Activated CD8-positive, alpha-beta T cell treated with anti-CD3 and anti-CD28 coated beads, Interleukin-2, amount 10 ng/mL, durations not matched to agents 7 days and 5 days (primary cell): ENCODE results near the gene GPRC5B. TPM values are rescaled to one million over a fixed set of nuclear protein-coding genes. Genes with fewer than 3 reads are reported as not detected.

ENCODE experiments used
- ATAC-seq: fragments of 150-1000 bp; cut with Tn5 transposase; one replicate; pipeline ENCODE4 v1.10.0; 2021; ENCODE audit warnings: moderate library complexity
- CTCF ChIA-PET: fragments of 350-600 bp; sonication (Branson Sonifier 250); formaldehyde crosslinking; loops from one replicate; lab custom pipeline; 2021; ENCODE audit warnings: antibody characterized with exemption; lab: Charles Lee
- POLR2A ChIA-PET: fragments of 350-600 bp; sonication (Branson Sonifier 250); formaldehyde crosslinking; loops from one replicate; lab custom pipeline; 2021; ENCODE audit warnings: antibody characterized with exemption; lab: Charles Lee
- DNase-seq: peaks from one replicate; pipeline ENCODE4 v3.0.0-alpha.2; 2020
- H3K27ac Mint-ChIP-seq: one replicate; pipeline ENCODE4 v1.8.0; 2021; ENCODE audit warnings: mild to moderate bottlenecking, mixed read lengths
- H3K27me3 Mint-ChIP-seq: one replicate; pipeline ENCODE4 v1.8.0; 2021; ENCODE audit warnings: low read depth, mixed read lengths
- H3K36me3 Mint-ChIP-seq: one replicate; pipeline ENCODE4 v1.8.0; 2021; ENCODE audit warnings: low read depth, mixed read lengths
- H3K4me1 Mint-ChIP-seq: one replicate; pipeline ENCODE4 v1.8.0; 2021; ENCODE audit warnings: low read depth, mixed read lengths
- H3K4me3 Mint-ChIP-seq: one replicate; pipeline ENCODE4 v1.8.0; 2021; ENCODE audit warnings: mild to moderate bottlenecking, mixed read lengths
- H3K9me3 Mint-ChIP-seq: one replicate; pipeline ENCODE4 v1.8.0; 2022; ENCODE audit warnings: mixed read lengths; ENCODE audit not compliant: insufficient read depth
- total RNA-seq, 2 experiments: library from RNA; stranded (reverse); gene quantifications; one replicate each; pipeline ENCODE4 v1.2.3, GENCODE V29; 2021

GPRC5B gene
- total RNA-seq, 2 experiments from 2014 or later = not detected

GRCh38 chr16:19861811-19862327 lies 22.8 kb downstream of the GPRC5B start:
- Mint-ChIP-seq H3K27ac (no peak overlapping the region), H3K9me3 (no peaks in the 10 kb centered on the region), H3K4me1 (no peaks in the 10 kb centered on the region), H3K36me3 (no peaks in the 10 kb centered on the region), H3K4me3 (no peak overlapping the region), H3K27me3 (no peaks in the 10 kb centered on the region)
- DNase-seq = no peak
- ATAC-seq = no peak
- CTCF ChIA-PET = no interaction called here
- POLR2A ChIA-PET = interaction anchor here (0.8 kb wide), 1 partner anchor 157 kb away, joined by 3 read pairs; no protein-coding TSS in a partner anchor

GRCh38 chr16:19861133-19861532 lies 23.5 kb downstream of the GPRC5B start:
- CTCF ChIA-PET = no interaction called here
- Mint-ChIP-seq H3K4me3 (no peak overlapping the region), H3K4me1 (no peaks in the 10 kb centered on the region), H3K27ac (no peak overlapping the region), H3K9me3 (no peaks in the 10 kb centered on the region), H3K27me3 (no peaks in the 10 kb centered on the region), H3K36me3 (no peaks in the 10 kb centered on the region)
- ATAC-seq (no peak), DNase-seq (no peak)
- POLR2A ChIA-PET = interaction anchor here (0.8 kb wide), 1 partner anchor 157 kb away, joined by 3 read pairs; no protein-coding TSS in a partner anchor

GRCh38 chr16:19860166-19861041 lies 24.2 kb downstream of the GPRC5B start:
- Mint-ChIP-seq H3K27me3 (no peaks in the 10 kb centered on the region), H3K36me3 (no peaks in the 10 kb centered on the region), H3K4me1 (no peaks in the 10 kb centered on the region), H3K27ac (no peak overlapping the region), H3K4me3 (no peak overlapping the region), H3K9me3 (no peaks in the 10 kb centered on the region)
- CTCF ChIA-PET = no interaction called here
- DNase-seq (no peak), ATAC-seq (no peak)
- POLR2A ChIA-PET = no interaction called here

GRCh38 chr16:19859603-19860002 lies 25.0 kb downstream of the GPRC5B start:
- H3K27ac Mint-ChIP-seq = no peak overlapping the region
- no peaks in the 10 kb centered on the region for H3K36me3 Mint-ChIP-seq
- POLR2A ChIA-PET = no interaction called here
- ATAC-seq (no peak), DNase-seq (no peak)
- H3K4me3 Mint-ChIP-seq = no peak overlapping the region
- CTCF ChIA-PET = no interaction called here
- H3K9me3 Mint-ChIP-seq = no peaks in the 10 kb centered on the region
- H3K27me3 Mint-ChIP-seq = no peaks in the 10 kb centered on the region
- H3K4me1 Mint-ChIP-seq = no peaks in the 10 kb centered on the region

- Mint-ChIP-seq H3K36me3 (no peaks in the 10 kb centered on the region), H3K4me1 (no peaks in the 10 kb centered on the region), H3K9me3 (no peaks in the 10 kb centered on the region), H3K27ac (no peak overlapping the region), H3K4me3 (no peak overlapping the region), H3K27me3 (no peaks in the 10 kb centered on the region)
- no peak for ATAC-seq
- ChIA-PET CTCF (no interaction called here), POLR2A (no interaction called here)
- DNase-seq = no peak
Measured at GRCh38 chr16:19859166-19859565, 25.5 kb downstream of the GPRC5B start.

- Mint-ChIP-seq H3K4me1 (no peaks in the 10 kb centered on the region), H3K4me3 (no peak overlapping the region), H3K27ac (no peak overlapping the region), H3K27me3 (no peaks in the 10 kb centered on the region), H3K36me3 (no peaks in the 10 kb centered on the region), H3K9me3 (no peaks in the 10 kb centered on the region)
- CTCF ChIA-PET = no interaction called here
- no peak for DNase-seq
- ATAC-seq = no peak
- POLR2A ChIA-PET = no interaction called here
Measured at GRCh38 chr16:19858340-19859018, 26.2 kb downstream of the GPRC5B start.

- POLR2A ChIA-PET = no interaction called here
- H3K27me3 Mint-ChIP-seq = no peaks in the 10 kb centered on the region
Measured at GRCh38 chr16:19857593-19858339, 26.9 kb downstream of the GPRC5B start.

GRCh38 chr16:19856120-19856519 lies 28.5 kb downstream of the GPRC5B start:
- DNase-seq = no peak
- POLR2A ChIA-PET = no interaction called here
- Mint-ChIP-seq H3K36me3 (no peaks in the 10 kb centered on the region), H3K27ac (no peak overlapping the region), H3K4me3 (no peak overlapping the region), H3K27me3 (no peaks in the 10 kb centered on the region), H3K9me3 (no peaks in the 10 kb centered on the region), H3K4me1 (no peaks in the 10 kb centered on the region)
- CTCF ChIA-PET = no interaction called here
- ATAC-seq = no peak

More at GRCh38 chr16:19857593-19858339, 26.9 kb downstream of the GPRC5B start:
- CTCF ChIA-PET = no interaction called here
- H3K9me3 Mint-ChIP-seq = no peaks in the 10 kb centered on the region
- H3K36me3 Mint-ChIP-seq = no peaks in the 10 kb centered on the region
- ATAC-seq = no peak
- H3K4me1 Mint-ChIP-seq = no peaks in the 10 kb centered on the region
- no peak overlapping the region for H3K4me3 Mint-ChIP-seq
- DNase-seq = no peak
- H3K27ac Mint-ChIP-seq = no peak overlapping the region

- no peak for DNase-seq
- Mint-ChIP-seq H3K27ac (no peak overlapping the region), H3K9me3 (no peaks in the 10 kb centered on the region), H3K4me1 (no peaks in the 10 kb centered on the region), H3K36me3 (no peaks in the 10 kb centered on the region), H3K4me3 (no peak overlapping the region), H3K27me3 (no peaks in the 10 kb centered on the region)
- ATAC-seq = no peak
- ChIA-PET CTCF (no interaction called here), POLR2A (interaction anchor here (0.5 kb wide), 1 partner anchor 25 kb away, joined by 5 read pairs; no protein-coding TSS in a partner anchor)
Measured at GRCh38 chr16:19854543-19854876, 30.1 kb downstream of the GPRC5B start.

GRCh38 chr16:19853742-19854542 lies 30.7 kb downstream of the GPRC5B start:
- H3K4me3 Mint-ChIP-seq = no peak overlapping the region
- ChIA-PET CTCF (no interaction called here), POLR2A (interaction anchor here (0.5 kb wide), 1 partner anchor 24 kb away, joined by 5 read pairs; no protein-coding TSS in a partner anchor)
- H3K27me3 Mint-ChIP-seq = no peaks in the 10 kb centered on the region
- no peaks in the 10 kb centered on the region for H3K9me3 Mint-ChIP-seq
- no peaks in the 10 kb centered on the region for H3K4me1 Mint-ChIP-seq
- H3K27ac Mint-ChIP-seq = no peak overlapping the region
- DNase-seq (no peak), ATAC-seq (no peak)
- H3K36me3 Mint-ChIP-seq = no peaks in the 10 kb centered on the region

GRCh38 chr16:19853132-19853741 lies 31.4 kb downstream of the GPRC5B start:
- ChIA-PET POLR2A (no interaction called here), CTCF (no interaction called here)

More at GRCh38 chr16:19853132-19853741, 31.4 kb downstream of the GPRC5B start:
- Mint-ChIP-seq H3K4me3 (no peak overlapping the region), H3K27me3 (no peaks in the 10 kb centered on the region), H3K9me3 (no peaks in the 10 kb centered on the region), H3K36me3 (no peaks in the 10 kb centered on the region), H3K4me1 (no peaks in the 10 kb centered on the region), H3K27ac (no peak overlapping the region)
- ATAC-seq (no peak), DNase-seq (no peak)
